H1 (cell line): ENCODE data around the gene DIPK2B. TPM values are rescaled to one million over a fixed set of nuclear protein-coding genes. Genes with fewer than 3 reads are reported as not detected.

Experiments
- KDM5A ChIP-seq: fragments of 200-600 bp; IDR thresholded peaks from 2 replicates; pipeline ENCODE4 v1.7.1; 2012; ENCODE audit warnings: mild to moderate bottlenecking, low read length, inconsistent platforms, mixed read lengths
- MAFK ChIP-seq: IDR thresholded peaks from 2 replicates; pipeline ENCODE4 v1.6.1; 2012; ENCODE audit warnings: low read depth, mild to moderate bottlenecking, improper control_type of control experiment, low read length
- SP1 ChIP-seq: IDR thresholded peaks from 2 replicates; pipeline ENCODE4 v1.6.1; 2011; ENCODE audit warnings: low read depth, low read length
- polyA plus RNA-seq, 7 experiments: library from polyadenylated mRNA; depleted of rRNA in 3 of 7; stranded (reverse) in 5 of 7; unstranded in 2 of 7; fragments of >200 nt in 5 of 7; fragments of 200-250 nt in 2 of 7; gene quantifications; 1 replicate in 5 of 7; 2 replicates in 1 of 7; 4 replicates in 1 of 7; pipeline versions ENCODE4 v1.2.1 to v1.2.3, GENCODE V29; 2011 to 2013; ENCODE audit warnings: missing spikeins in 2 of 7, mixed read lengths in 2 of 7
- total RNA-seq: library from RNA; stranded (reverse); fragmentation: NEBNext Ultra II Directional; extraction: Animal tissue kit (Norgen Biotek cat#: 25700); gene quantifications from 2 replicates; pipeline ENCODE4 v1.2.1, GENCODE V29; 2021

The DIPK2B gene
- total and polyA plus RNA-seq, 2 of the 8 experiments (the other 6 are each of a cell fraction or from before 2014, with no cell fraction given): not detected

- TF ChIP-seq MAFK (no peak), KDM5A (no peak), SP1 (no peak)
Observed at GRCh38 chrX:45164021-45164621, 36.6 kb downstream of the DIPK2B start (continued).
